Fibroblast of mammary gland (primary cell): ENCODE results near the gene LPO.

Experiments used
- DNase-seq: peaks from one replicate; pipeline ENCODE4 v3.0.0-alpha.2; 2010; ENCODE audit warnings: low read depth
- H3K4me3 ChIP-seq: 2 replicates; pipeline ENCODE4 v1.5.1; 2011; ENCODE audit warnings: low read depth, mild to moderate bottlenecking, low read length, moderate library complexity; ENCODE audit not compliant: control insufficient read depth
- CTCF ChIP-seq: conservative IDR thresholded peaks from 2 replicates; pipeline ENCODE4 v1.5.1; 2011; ENCODE audit warnings: low read depth, low read length, inconsistent platforms; ENCODE audit not compliant: control insufficient read depth, insufficient read depth

Gene LPO

GRCh38 chr17:58250344-58251011 is 12.1 kb downstream of the LPO start:
- no peak for TF ChIP-seq CTCF
- DNase-seq = no peak
- H3K4me3 ChIP-seq = no peak overlapping the region

DNA sequence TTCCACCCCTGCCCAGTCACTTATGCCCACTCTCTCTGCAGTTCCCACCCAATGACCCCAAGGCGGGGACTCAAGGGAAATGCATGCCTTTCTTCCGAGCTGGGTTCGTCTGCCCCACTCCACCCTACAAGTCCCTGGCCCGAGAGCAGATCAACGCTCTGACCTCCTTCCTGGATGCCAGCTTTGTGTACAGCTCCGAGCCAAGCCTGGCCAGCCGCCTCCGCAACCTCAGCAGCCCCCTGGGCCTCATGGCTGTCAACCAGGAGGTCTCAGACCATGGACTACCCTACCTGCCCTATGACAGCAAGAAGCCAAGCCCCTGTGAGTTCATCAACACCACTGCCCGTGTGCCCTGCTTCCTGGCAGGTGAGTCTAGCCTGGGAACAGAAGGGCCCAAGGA is 13.8 kb downstream of the LPO start:
- no peak overlapping the region for H3K4me3 ChIP-seq
- TF ChIP-seq CTCF = no peak
- no peak for DNase-seq

GRCh38 chr17:58253082-58253481 is 14.7 kb downstream of the LPO start:
- DNase-seq = no peak
- no peak overlapping the region for H3K4me3 ChIP-seq
- no peak for TF ChIP-seq CTCF

- no peak for TF ChIP-seq CTCF
- no peak overlapping the region for H3K4me3 ChIP-seq
- DNase-seq = no peak
Measured at GRCh38 chr17:58254803-58255202, 16.4 kb downstream of the LPO start.

DNA sequence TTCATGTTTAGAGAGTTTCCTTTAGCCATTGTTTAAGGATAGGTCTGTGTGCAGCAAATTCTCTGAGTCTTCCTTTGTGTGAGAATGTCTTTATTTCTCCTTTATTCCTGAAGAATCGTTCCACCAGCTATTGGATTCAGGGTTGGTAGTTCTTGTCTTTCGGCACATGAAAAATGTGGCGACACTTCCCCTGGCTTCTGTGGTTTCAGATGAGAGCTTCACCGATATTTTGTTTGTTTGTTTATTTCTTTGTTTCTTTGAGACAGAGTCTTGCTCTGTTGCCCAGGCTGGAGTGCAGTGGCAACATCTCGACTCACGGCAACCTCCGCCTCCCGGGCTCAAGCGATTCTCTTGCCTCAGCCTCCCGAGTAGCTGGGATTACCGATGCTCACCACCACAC is 23.8 kb downstream of the LPO start:
- no peak for DNase-seq
- TF ChIP-seq CTCF = no peak
- no peak overlapping the region for H3K4me3 ChIP-seq

- DNase-seq = no peak
- H3K4me3 ChIP-seq = no peak overlapping the region
- TF ChIP-seq CTCF = no peak
Measured at GRCh38 chr17:58263773-58264172, 25.4 kb downstream of the LPO start.
